ENCODE results near the gene TBATA.

DNA sequence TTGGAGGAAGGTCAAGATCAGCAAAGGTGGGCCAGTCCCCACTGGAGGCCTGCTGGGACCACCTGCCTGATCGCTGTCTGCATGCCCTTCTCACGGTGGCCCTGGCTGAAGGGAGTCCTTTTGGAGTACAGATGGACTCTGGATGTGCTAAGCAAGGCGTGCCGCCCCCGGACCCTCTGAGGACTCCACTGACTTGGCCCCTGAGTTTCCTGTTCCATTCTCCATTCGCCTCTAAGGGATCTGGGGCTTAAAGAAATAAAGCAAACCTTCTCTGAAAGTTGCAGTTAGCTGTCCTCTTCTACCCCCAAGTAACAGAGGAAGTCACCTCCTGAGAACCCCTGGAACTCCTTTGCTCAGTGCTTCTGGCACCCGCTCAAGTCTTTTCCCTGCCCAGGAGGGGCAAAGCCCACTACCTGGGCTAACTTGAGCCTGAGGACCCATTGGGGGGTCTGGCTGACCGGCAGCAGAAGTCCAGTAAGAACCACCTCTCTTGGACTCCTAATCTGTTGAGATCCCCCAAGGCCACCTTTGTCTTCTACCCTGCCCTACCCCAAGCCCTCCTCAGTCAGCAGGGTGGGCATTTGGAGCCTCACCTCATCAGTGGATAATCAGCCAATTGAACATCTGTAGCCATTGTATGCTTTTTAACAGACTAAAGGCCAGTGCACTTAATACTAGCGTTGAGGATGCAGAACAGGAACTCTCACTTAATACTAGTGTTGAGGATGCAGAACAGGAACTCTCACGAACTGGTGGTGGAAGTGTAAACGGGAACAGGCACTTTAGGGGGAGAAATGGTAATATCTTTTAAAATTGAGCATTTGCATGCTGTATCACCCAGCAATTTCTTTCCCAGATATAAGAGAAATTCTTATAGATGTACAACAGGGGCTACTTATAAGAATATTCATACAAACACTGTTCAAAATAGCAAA lies 2.2 kb downstream of the TBATA start:
- TF ChIP-seq, protein P1, sequence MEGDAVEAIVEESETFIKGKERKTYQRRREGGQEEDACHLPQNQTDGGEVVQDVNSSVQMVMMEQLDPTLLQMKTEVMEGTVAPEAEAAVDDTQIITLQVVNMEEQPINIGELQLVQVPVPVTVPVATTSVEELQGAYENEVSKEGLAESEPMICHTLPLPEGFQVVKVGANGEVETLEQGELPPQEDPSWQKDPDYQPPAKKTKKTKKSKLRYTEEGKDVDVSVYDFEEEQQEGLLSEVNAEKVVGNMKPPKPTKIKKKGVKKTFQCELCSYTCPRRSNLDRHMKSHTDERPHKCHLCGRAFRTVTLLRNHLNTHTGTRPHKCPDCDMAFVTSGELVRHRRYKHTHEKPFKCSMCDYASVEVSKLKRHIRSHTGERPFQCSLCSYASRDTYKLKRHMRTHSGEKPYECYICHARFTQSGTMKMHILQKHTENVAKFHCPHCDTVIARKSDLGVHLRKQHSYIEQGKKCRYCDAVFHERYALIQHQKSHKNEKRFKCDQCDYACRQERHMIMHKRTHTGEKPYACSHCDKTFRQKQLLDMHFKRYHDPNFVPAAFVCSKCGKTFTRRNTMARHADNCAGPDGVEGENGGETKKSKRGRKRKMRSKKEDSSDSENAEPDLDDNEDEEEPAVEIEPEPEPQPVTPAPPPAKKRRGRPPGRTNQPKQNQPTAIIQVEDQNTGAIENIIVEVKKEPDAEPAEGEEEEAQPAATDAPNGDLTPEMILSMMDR (IDR thresholded peaks at IDR 0.05) = no peak
- no peak for TF ChIP-seq EP300 (IDR thresholded peaks at IDR 0.05)
- TF ChIP-seq POLR2A (IDR thresholded peaks at IDR 0.05) = no peak
